Fibroblast of mammary gland (primary cell): ENCODE results near the gene TCF3.

Source experiments
- DNase-seq: peaks from one replicate; pipeline ENCODE4 v3.0.0-alpha.2; 2010; ENCODE audit warnings: low read depth
- H3K4me3 ChIP-seq: 2 replicates; pipeline ENCODE4 v1.5.1; 2011; ENCODE audit warnings: low read depth, mild to moderate bottlenecking, low read length, moderate library complexity; ENCODE audit not compliant: control insufficient read depth
- TF ChIP-seq, protein P1 (sequence below): conservative IDR thresholded peaks from 2 replicates; pipeline ENCODE4 v1.5.1; 2011; ENCODE audit warnings: low read depth, low read length, inconsistent platforms; ENCODE audit not compliant: control insufficient read depth, insufficient read depth

Gene TCF3

GRCh38 chr19:1601613-1602064, 50.8 kb downstream of the TCF3 start:
- no peak for DNase-seq
- TF ChIP-seq, protein P1, sequence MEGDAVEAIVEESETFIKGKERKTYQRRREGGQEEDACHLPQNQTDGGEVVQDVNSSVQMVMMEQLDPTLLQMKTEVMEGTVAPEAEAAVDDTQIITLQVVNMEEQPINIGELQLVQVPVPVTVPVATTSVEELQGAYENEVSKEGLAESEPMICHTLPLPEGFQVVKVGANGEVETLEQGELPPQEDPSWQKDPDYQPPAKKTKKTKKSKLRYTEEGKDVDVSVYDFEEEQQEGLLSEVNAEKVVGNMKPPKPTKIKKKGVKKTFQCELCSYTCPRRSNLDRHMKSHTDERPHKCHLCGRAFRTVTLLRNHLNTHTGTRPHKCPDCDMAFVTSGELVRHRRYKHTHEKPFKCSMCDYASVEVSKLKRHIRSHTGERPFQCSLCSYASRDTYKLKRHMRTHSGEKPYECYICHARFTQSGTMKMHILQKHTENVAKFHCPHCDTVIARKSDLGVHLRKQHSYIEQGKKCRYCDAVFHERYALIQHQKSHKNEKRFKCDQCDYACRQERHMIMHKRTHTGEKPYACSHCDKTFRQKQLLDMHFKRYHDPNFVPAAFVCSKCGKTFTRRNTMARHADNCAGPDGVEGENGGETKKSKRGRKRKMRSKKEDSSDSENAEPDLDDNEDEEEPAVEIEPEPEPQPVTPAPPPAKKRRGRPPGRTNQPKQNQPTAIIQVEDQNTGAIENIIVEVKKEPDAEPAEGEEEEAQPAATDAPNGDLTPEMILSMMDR, result peak; percentile 17
- H3K4me3 ChIP-seq, result no peak overlapping the region

DNA sequence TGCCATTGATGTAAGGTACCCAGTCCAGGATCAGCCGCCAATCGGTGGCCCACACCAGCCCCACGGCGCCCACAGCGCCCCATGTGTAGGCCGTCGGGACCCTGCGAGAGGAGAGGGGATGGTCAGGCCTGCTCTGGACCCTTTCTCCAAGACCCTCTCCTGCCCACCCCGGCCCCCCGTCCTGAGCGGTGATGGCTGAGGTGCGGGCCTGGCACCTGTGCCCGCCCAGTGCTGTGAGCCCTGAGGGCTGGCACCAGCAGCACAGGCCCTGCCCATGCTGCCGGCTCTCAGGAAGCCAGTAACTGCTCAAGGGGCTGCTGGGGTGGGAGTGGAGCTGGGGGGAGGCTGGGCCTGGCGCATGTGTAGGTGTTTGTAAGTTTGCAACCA, 53.0 kb downstream of the TCF3 start:
- TF ChIP-seq, protein P1, result no peak
- no peak for DNase-seq
- H3K4me3 ChIP-seq, result no peak overlapping the region

DNA sequence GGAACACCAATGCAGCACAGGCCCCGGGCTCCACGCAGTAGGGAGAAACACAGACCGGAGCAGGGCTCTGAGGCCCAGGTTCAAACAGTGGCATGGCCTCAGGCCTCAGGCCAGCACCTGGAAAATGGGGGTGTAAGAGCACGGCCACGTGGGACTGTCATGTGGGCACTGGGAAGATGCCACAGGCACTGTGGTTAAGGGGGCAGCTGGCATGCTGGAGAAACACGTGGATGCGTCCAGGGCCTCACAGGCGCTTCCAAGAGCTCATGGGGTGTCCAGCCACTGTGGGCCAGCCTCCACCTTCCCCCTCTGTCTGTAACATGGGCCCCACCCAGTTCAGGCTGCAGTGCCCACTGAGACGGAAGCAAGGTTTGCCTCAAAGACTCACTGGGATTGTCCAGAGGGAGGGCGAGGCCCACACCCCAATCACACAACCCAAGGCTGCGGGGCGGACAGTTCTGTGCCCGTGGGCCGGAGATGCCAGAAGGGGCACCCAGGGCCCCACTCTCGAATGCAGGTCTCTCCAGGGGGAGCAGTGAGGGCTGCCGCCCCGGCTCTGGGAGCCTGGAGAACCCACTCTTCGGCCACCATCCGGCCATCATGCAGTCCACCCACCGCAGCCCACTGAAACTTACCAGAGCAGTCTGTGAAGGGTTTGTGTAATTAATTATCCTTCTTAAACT, 53.5 kb downstream of the TCF3 start:
- no peak for DNase-seq
- H3K4me3 ChIP-seq, result no peak overlapping the region
- TF ChIP-seq, protein P1, result no peak

GRCh38 chr19:1593501-1593772, 59.0 kb downstream of the TCF3 start:
- peak overlapping the region; percentile 68 for H3K4me3 ChIP-seq
- DNase-seq, result no peak
- TF ChIP-seq, protein P1, result no peak

DNA sequence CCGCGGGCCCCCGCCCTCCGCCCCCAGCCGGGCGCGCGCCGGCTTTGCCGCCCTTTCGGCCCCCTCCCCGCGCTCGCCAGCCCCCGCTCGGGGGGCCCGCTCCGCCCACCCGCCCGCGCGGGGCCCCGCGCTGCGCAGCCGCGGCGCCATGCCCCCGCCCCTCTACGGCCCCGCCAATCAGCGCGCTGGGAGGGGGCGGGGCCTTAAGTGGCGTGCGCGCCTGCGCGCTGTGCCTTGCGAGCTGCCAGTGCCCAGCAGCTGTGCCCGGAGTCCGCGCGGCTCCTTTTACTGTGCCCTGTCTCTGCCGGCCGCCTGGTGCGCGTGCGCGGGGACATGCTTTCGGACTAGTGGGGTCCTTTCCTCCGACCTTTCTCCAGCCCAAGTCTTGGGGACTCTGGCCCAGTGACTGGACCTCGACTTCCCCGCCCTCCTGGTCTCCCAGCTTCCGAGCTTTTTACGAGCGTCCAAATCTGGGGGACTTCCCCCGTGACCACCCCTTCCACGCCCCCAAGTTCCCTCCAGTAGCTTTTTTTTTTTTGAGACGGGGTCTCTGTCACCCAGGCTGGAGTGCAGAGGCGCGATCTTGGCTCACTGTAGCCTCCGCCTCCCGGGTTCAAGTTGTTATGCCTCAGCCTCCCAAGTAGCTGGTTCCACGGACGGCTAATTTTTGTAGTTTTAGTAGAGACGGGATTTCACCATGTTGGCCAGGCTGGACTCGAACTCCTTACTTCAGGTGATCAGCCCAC, 59.5 kb downstream of the TCF3 start, which contains the start of gene MBD3:
Gene MBD3, minus strand, starts transcription at position 111 of the 746 bp plus-strand sequence. CDS start 234 bp downstream, outside the sequence.
- TF ChIP-seq, protein P1, result no peak
- peak; percentile 89 for DNase-seq
- peak within 1 kb of the TSS; percentile 76 for H3K4me3 ChIP-seq

GRCh38 chr19:1592024-1592754, 60.2 kb downstream of the TCF3 start:
- TF ChIP-seq, protein P1, result no peak

More at GRCh38 chr19:1592024-1592754, 60.2 kb downstream of the TCF3 start:
- peak; percentile 84 for DNase-seq
- peak overlapping the region; percentile 76 for H3K4me3 ChIP-seq
